Measurements from ENCODE around the gene NTNG2. TPM values are rescaled to one million over a fixed set of nuclear protein-coding genes. Genes with fewer than 3 reads are reported as not detected.

Gene NTNG2
- total and polyA plus RNA-seq, 10 of the 15 experiments (the other 5 are each of a cell fraction or from before 2014, with no cell fraction given) = 0.37 to 0.79 (median 0.45) TPM; not detected in 6

DNA sequence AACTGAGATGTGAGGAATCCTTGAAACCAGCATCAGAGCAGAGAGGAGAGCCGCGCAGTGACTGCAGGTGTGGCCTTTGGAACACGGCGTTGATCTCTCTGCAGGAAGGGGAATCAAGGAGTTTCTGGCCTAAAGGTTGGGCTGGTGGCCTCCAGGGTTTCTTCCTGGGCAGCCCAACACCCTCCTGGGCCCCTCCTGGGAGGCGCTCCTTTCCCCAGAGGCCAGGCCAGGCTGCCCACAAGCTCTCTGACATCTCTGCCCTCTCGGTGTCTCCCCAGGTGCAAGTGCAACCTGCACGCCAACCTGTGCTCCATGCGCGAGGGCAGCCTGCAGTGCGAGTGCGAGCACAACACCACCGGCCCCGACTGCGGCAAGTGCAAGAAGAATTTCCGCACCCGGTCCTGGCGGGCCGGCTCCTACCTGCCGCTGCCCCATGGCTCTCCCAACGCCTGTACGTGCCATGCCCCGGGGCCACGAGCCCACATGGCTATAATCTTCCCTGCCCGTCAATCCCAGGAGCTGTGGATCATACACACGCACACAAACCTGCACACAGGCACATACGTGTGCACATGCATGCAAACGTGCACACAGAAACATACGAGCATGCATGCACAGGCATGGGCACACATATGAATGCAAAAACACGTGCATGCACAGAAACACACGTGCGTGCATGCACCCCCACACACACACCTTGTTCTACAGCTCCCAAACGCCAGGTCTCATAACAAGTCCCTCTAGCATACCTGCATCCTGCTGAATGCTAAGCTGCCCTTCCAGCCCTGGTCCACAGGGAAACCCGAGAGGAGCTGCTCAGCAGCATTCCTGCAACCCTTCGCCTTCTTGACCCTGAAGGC, 64.9 kb downstream of the NTNG2 start:
- Histone ChIP-seq H3K27me3 (replicated peaks in 1 of 2; ENCODE audit: control insufficient read depth in 2 of 2, insufficient read depth in 2 of 2, low read length in 1 of 2) (peaks cover 0 to 2% of the 10 kb centered on the region in 2 experiments; a peak in 3 of 4 replicates), H3K27ac (ENCODE audit: control insufficient read depth, insufficient read depth) (no peak overlapping the region), H3K9me3 (replicated peaks; ENCODE audit: control insufficient read depth, insufficient read depth, low read length) (no peaks in the 10 kb centered on the region), H3K9ac (ENCODE audit: control insufficient read depth, insufficient read depth, low read length) (no peak overlapping the region), H3K4me3 (no peak overlapping the region), H3K36me3 (ENCODE audit: control insufficient read depth in 2 of 2, insufficient read depth in 2 of 2, low read length in 1 of 2) (no peaks in the 10 kb centered on the region), H4K20me1 (ENCODE audit: control insufficient read depth, insufficient read depth) (no peaks in the 10 kb centered on the region), H3K4me2 (ENCODE audit: control insufficient read depth, insufficient read depth) (no peak overlapping the region), H3K4me1 (ENCODE audit: control insufficient read depth, insufficient read depth, low read length) (no peaks in the 10 kb centered on the region), H3K79me2 (ENCODE audit: control insufficient read depth, insufficient read depth, low read length) (no peaks in the 10 kb centered on the region), H2AFZ (ENCODE audit: control insufficient read depth, low read depth, low read length) (no peak overlapping the region)
- RAD21 ChIA-PET (ENCODE audit: unreplicated experiment) = no interaction called here
- CTCF ChIA-PET = interaction anchor here (1.8 kb wide), 1 partner anchor 9 kb away, joined by 6 read pairs; no protein-coding TSS in a partner anchor
- WGBS (ENCODE audit: insufficient coverage, insufficient replicate concordance, low lambda C conversion rate, missing lambda C conversion rate) = 45% methylated on average over 33 of the region's 34 CpGs
- BruUV-seq (replicated peaks) = no TSS peak
- SMC1A ChIA-PET (ENCODE audit: uncharacterized antibody, unreplicated experiment) = no interaction called here
- in situ Hi-C loops (cut with MboI) (loop anchor here (25.0 kb wide), 1 partner anchor 640 kb away; no protein-coding TSS in a partner anchor), intact Hi-C loops (cut with micrococcal nuclease; ENCODE audit: unreplicated experiment) (no loop called here)
- no peak for DNase-seq (ENCODE audit: low read depth, low spot score)
- FAIRE-seq = no peak
- POLR2A ChIA-PET = no interaction called here
- ATAC-seq = no peak
- TF ChIP-seq WRNIP1 (IDR thresholded peaks at IDR 0.05; ENCODE audit: borderline replicate concordance, low read depth, low read length) = no peak
- no peak for TF ChIP-seq BHLHE40 (IDR thresholded peaks at IDR 0.05; ENCODE audit: borderline replicate concordance in 1 of 2, low read depth in 2 of 2, low read length in 1 of 2)
- TF ChIP-seq HCFC1 (IDR thresholded peaks at IDR 0.05; ENCODE audit: low read length) = no peak
- no peak for TF ChIP-seq JUND (IDR thresholded peaks at IDR 0.05; ENCODE audit: low read depth, low read length)
- TF ChIP-seq TBL1XR1 (IDR thresholded peaks at IDR 0.05; ENCODE audit: low read depth, low read length) = no peak
- no peak for TF ChIP-seq IRF4 (IDR thresholded peaks at IDR 0.05; ENCODE audit: low read depth, low read length)
- TF ChIP-seq ZNF24 (IDR thresholded peaks at IDR 0.05) = no peak
- TF ChIP-seq, protein P1, sequence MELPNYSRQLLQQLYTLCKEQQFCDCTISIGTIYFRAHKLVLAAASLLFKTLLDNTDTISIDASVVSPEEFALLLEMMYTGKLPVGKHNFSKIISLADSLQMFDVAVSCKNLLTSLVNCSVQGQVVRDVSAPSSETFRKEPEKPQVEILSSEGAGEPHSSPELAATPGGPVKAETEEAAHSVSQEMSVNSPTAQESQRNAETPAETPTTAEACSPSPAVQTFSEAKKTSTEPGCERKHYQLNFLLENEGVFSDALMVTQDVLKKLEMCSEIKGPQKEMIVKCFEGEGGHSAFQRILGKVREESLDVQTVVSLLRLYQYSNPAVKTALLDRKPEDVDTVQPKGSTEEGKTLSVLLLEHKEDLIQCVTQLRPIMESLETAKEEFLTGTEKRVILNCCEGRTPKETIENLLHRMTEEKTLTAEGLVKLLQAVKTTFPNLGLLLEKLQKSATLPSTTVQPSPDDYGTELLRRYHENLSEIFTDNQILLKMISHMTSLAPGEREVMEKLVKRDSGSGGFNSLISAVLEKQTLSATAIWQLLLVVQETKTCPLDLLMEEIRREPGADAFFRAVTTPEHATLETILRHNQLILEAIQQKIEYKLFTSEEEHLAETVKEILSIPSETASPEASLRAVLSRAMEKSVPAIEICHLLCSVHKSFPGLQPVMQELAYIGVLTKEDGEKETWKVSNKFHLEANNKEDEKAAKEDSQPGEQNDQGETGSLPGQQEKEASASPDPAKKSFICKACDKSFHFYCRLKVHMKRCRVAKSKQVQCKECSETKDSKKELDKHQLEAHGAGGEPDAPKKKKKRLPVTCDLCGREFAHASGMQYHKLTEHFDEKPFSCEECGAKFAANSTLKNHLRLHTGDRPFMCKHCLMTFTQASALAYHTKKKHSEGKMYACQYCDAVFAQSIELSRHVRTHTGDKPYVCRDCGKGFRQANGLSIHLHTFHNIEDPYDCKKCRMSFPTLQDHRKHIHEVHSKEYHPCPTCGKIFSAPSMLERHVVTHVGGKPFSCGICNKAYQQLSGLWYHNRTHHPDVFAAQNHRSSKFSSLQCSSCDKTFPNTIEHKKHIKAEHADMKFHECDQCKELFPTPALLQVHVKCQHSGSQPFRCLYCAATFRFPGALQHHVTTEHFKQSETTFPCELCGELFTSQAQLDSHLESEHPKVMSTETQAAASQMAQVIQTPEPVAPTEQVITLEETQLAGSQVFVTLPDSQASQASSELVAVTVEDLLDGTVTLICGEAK (IDR thresholded peaks at IDR 0.05; ENCODE audit: borderline replicate concordance) = no peak
- TF ChIP-seq, protein P2, sequence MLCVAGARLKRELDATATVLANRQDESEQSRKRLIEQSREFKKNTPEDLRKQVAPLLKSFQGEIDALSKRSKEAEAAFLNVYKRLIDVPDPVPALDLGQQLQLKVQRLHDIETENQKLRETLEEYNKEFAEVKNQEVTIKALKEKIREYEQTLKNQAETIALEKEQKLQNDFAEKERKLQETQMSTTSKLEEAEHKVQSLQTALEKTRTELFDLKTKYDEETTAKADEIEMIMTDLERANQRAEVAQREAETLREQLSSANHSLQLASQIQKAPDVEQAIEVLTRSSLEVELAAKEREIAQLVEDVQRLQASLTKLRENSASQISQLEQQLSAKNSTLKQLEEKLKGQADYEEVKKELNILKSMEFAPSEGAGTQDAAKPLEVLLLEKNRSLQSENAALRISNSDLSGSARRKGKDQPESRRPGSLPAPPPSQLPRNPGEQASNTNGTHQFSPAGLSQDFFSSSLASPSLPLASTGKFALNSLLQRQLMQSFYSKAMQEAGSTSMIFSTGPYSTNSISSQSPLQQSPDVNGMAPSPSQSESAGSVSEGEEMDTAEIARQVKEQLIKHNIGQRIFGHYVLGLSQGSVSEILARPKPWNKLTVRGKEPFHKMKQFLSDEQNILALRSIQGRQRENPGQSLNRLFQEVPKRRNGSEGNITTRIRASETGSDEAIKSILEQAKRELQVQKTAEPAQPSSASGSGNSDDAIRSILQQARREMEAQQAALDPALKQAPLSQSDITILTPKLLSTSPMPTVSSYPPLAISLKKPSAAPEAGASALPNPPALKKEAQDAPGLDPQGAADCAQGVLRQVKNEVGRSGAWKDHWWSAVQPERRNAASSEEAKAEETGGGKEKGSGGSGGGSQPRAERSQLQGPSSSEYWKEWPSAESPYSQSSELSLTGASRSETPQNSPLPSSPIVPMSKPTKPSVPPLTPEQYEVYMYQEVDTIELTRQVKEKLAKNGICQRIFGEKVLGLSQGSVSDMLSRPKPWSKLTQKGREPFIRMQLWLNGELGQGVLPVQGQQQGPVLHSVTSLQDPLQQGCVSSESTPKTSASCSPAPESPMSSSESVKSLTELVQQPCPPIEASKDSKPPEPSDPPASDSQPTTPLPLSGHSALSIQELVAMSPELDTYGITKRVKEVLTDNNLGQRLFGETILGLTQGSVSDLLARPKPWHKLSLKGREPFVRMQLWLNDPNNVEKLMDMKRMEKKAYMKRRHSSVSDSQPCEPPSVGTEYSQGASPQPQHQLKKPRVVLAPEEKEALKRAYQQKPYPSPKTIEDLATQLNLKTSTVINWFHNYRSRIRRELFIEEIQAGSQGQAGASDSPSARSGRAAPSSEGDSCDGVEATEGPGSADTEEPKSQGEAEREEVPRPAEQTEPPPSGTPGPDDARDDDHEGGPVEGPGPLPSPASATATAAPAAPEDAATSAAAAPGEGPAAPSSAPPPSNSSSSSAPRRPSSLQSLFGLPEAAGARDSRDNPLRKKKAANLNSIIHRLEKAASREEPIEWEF (IDR thresholded peaks at IDR 0.05; ENCODE audit: insufficient replicate concordance, low read depth, low read length) = no peak
- TF ChIP-seq FOXM1 (IDR thresholded peaks at IDR 0.05; ENCODE audit: low read depth, low read length) = no peak
